Panc1 (cell line): ENCODE results near the gene TMEM131.

ENCODE experiments used
- CTCF ChIP-seq: fragments of 450-650 bp; IDR thresholded peaks from 2 replicates; pipeline ENCODE4 v1.5.1; 2017; ENCODE audit warnings: mild to moderate bottlenecking
- POLR2AphosphoS5 ChIP-seq: IDR thresholded peaks from 2 replicates; pipeline ENCODE4 v1.6.1; 2012; ENCODE audit warnings: mild to moderate bottlenecking, low read depth, low read length, moderate library complexity
- REST ChIP-seq, 2 experiments: IDR thresholded peaks; 2 replicates each; pipeline ENCODE4 v1.6.1; 2011 to 2012; ENCODE audit warnings: low read depth in 2 of 2, control low read depth in 1 of 2, low read length in 1 of 2, mild to moderate bottlenecking in 1 of 2, moderate library complexity in 1 of 2; ENCODE audit not compliant: insufficient read depth in 1 of 2
- SIN3A ChIP-seq: IDR thresholded peaks from 2 replicates; pipeline ENCODE4 v1.6.1; 2012; ENCODE audit warnings: low read depth, mild to moderate bottlenecking, low read length, moderate library complexity, borderline replicate concordance; ENCODE audit not compliant: insufficient read depth
- TCF7L2 ChIP-seq: IDR thresholded peaks from 2 replicates; pipeline ENCODE4 v1.6.1; 2011; ENCODE audit warnings: mild to moderate bottlenecking, low read depth, low read length, inconsistent platforms

GRCh38 chr2:97969081-97970067 lies 26.4 kb downstream of the TMEM131 start:
- TF ChIP-seq CTCF (no peak), POLR2AphosphoS5 (no peak), REST (IDR thresholded peaks at IDR 0.05; ENCODE audit: insufficient read depth in 1 of 2, low read depth in 2 of 2, low read length in 1 of 2) (no peak), TCF7L2 (no peak), SIN3A (no peak)
